GM19351 (cell line): ENCODE measurements around the gene RIPOR3.

Experiments used
- ATAC-seq: cut with Tn5 transposase; IDR thresholded peaks from one replicate; pipeline ENCODE4 v1.9.1; 2021; ENCODE audit warnings: mild to moderate bottlenecking, moderate library complexity; ENCODE audit not compliant: unreplicated experiment

RIPOR3 gene

DNA sequence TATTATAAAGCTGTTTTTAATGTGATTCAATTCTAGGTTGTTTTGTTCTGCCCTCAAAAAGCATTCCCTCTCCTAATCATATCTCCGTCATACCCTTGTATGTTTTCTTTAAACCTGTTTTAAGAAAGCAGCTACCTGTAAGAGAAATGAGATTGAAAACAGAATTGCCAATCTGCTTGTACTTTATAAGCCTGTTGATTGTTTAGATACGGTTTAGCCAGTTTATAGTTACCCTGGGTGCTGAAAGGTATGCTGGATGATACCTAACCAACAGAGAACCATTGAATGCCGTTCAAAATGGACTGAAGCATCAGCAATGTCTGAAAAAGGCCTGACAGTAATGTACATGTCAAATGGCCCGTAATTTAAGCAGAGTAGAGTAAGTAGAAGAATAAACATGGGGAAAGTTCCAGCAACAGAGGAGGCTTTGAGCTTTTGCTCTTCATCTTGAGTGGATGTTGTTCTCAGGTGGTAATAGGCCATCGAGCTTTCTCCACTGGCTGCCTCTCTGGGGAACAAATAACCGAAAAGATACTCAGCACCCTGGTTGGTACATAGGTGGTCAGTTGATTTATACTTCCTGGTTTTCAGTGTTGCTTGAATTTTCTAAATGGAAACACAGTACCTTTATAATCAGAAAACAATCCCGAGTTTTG is 153.7 kb downstream of the RIPOR3 start:
- ATAC-seq = no peak

DNA sequence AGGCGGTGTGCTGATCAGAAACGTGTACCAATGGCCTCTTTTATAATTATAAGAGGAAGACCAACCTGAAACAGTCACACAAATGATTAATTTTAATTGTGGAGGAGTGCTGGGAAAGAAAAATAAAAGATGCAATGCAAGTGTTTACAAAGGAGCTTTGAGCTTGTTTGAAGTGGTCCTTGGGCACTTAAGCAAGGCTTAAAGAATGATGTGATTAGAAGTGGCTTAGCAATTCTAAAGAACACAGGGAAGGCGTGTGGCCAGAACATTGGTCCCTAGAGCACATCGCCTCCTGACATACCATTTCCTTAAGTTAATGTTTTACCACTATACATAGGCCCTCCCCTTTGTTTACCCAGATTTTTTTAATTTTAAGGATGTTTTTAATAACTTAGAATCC is 155.0 kb downstream of the RIPOR3 start:
- no peak for ATAC-seq
